IMR-90 (cell line): ENCODE measurements around the gene CD300LF. TPM values are rescaled to one million over a fixed set of nuclear protein-coding genes. Genes with fewer than 3 reads are reported as not detected.

Experiments
- ATAC-seq: fragments of 200-7000 bp; cut with Tn5 transposase; 2 replicates; pipeline ENCODE4 v1.9.1; 2020; ENCODE audit warnings: low read depth, mild to moderate bottlenecking, moderate library complexity
- BruUV-seq: library from RNA; stranded (reverse); fragments of 400-500 nt; replicated peaks from 2 replicates; lab custom pipeline; 2021; lab: Mats Ljungman, UMichigan
- CTCF ChIA-PET: fragments of 300-600 bp; formaldehyde crosslinking; extraction: SDS; loops from one replicate; lab custom pipeline; 2021; ENCODE audit warnings: antibody characterized with exemption; lab: Yijun Ruan, JAX
- POLR2A ChIA-PET: fragments of 300-600 bp; sonication (Branson Sonifier 250); formaldehyde crosslinking; loops from one replicate; lab custom pipeline; 2022; ENCODE audit warnings: antibody characterized with exemption; ENCODE audit not compliant: unreplicated experiment; lab: Charles Lee
- DNase-seq: peaks from one replicate; pipeline ENCODE4 v3.0.0; 2013
- H2AFZ ChIP-seq: replicated peaks from 2 replicates; pipeline ENCODE3; 2013; ENCODE audit warnings: low read length, mild to moderate bottlenecking; ENCODE audit not compliant: poor library complexity
- H2AK5ac ChIP-seq: 2 replicates; pipeline ENCODE4 v1.6.1; 2013; ENCODE audit warnings: low read depth, low read length, inconsistent platforms
- H2AK9ac ChIP-seq: replicated peaks from 2 replicates; pipeline ENCODE3; 2013; ENCODE audit warnings: mild to moderate bottlenecking, low read depth, low read length, moderate library complexity; ENCODE audit not compliant: poor library complexity
- H2BK120ac ChIP-seq: 2 replicates; pipeline ENCODE4 v1.6.1; 2013; ENCODE audit warnings: low read depth, low read length, inconsistent platforms
- H2BK15ac ChIP-seq: 3 replicates; pipeline ENCODE4 v1.6.1; 2013; ENCODE audit warnings: low read depth, low read length, inconsistent platforms
- H2BK20ac ChIP-seq: 2 replicates; pipeline ENCODE4 v1.6.1; 2013; ENCODE audit warnings: low read depth, mild to moderate bottlenecking, inconsistent platforms, low read length, moderate library complexity
- H2BK5ac ChIP-seq: 2 replicates; pipeline ENCODE4 v1.6.1; 2013; ENCODE audit warnings: mild to moderate bottlenecking, low read depth, low read length, inconsistent platforms; ENCODE audit not compliant: poor library complexity, severe bottlenecking
- H3K14ac ChIP-seq: replicated peaks from 2 replicates; pipeline ENCODE4 v1.6.1; 2013; ENCODE audit warnings: low read depth, low read length, inconsistent platforms
- H3K18ac ChIP-seq: 2 replicates; pipeline ENCODE4 v1.6.1; 2013; ENCODE audit warnings: low read depth, low read length, control low read depth
- H3K23ac ChIP-seq: 2 replicates; pipeline ENCODE4 v1.6.1; 2013; ENCODE audit warnings: low read depth, low read length, inconsistent platforms
- H3K27ac ChIP-seq: 2 replicates; pipeline ENCODE4 v1.5.1; 2013; ENCODE audit warnings: mild to moderate bottlenecking, control low read depth, low read length; ENCODE audit not compliant: insufficient read depth
- H3K27me3 ChIP-seq: 2 replicates; pipeline ENCODE4 v1.6.1; 2013; ENCODE audit warnings: low read length; ENCODE audit not compliant: control insufficient read depth, insufficient read depth
- H3K36me3 ChIP-seq: 2 replicates; pipeline ENCODE4 v1.6.1; 2013; ENCODE audit warnings: low read length, mixed read lengths; ENCODE audit not compliant: control insufficient read depth, insufficient read depth
- H3K4ac ChIP-seq: 2 replicates; pipeline ENCODE4 v1.6.1; 2013; ENCODE audit warnings: low read depth, low read length, inconsistent platforms
- H3K4me1 ChIP-seq: 2 replicates; pipeline ENCODE4 v1.6.1; 2013; ENCODE audit warnings: low read length, mixed read lengths; ENCODE audit not compliant: control insufficient read depth, insufficient read depth
- H3K4me2 ChIP-seq: 2 replicates; pipeline ENCODE4 v1.6.1; 2013; ENCODE audit warnings: low read depth, mild to moderate bottlenecking, control low read depth, low read length, moderate library complexity
- H3K4me3 ChIP-seq: 2 replicates; pipeline ENCODE4 v1.5.1; 2013; ENCODE audit warnings: low read depth, mild to moderate bottlenecking, control low read depth, low read length, moderate library complexity; ENCODE audit not compliant: insufficient read depth
- H3K56ac ChIP-seq: 2 replicates; pipeline ENCODE4 v1.6.1; 2013; ENCODE audit warnings: low read length, inconsistent platforms; ENCODE audit not compliant: insufficient read depth; ENCODE audit errors: extremely low read depth
- H3K79me1 ChIP-seq, 2 experiments: 2 replicates each; pipeline ENCODE4 v1.6.1; 2013; ENCODE audit warnings: low read length in 2 of 2, inconsistent platforms in 1 of 2, low read depth in 1 of 2
- H3K9ac ChIP-seq: 2 replicates; pipeline ENCODE4 v1.6.1; 2013; ENCODE audit warnings: low read depth, low read length, control low read depth
- H3K9me1 ChIP-seq: 2 replicates; pipeline ENCODE4 v1.6.1; 2013; ENCODE audit warnings: low read length, inconsistent platforms; ENCODE audit not compliant: insufficient read depth
- H3K9me3 ChIP-seq: 2 replicates; pipeline ENCODE4 v1.6.1; 2013; ENCODE audit warnings: low read length; ENCODE audit not compliant: control insufficient read depth, insufficient read depth
- H4K20me1 ChIP-seq: 2 replicates; pipeline ENCODE4 v1.6.1; 2013; ENCODE audit warnings: low read length, inconsistent platforms; ENCODE audit not compliant: insufficient read depth
- H4K5ac ChIP-seq: 2 replicates; pipeline ENCODE4 v1.6.1; 2013; ENCODE audit warnings: mild to moderate bottlenecking, low read depth, low read length, control low read depth
- H4K8ac ChIP-seq, 2 experiments: 2 replicates each; pipeline ENCODE4 v1.6.1; 2013; ENCODE audit warnings: low read depth in 2 of 2, low read length in 2 of 2, control low read depth in 1 of 2, inconsistent platforms in 1 of 2
- H4K91ac ChIP-seq: 2 replicates; pipeline ENCODE4 v1.6.1; 2013; ENCODE audit warnings: low read depth, low read length, inconsistent platforms; ENCODE audit not compliant: insufficient read depth
- BHLHE40 ChIP-seq: fragments of 150-350 bp; IDR thresholded peaks from 2 replicates; pipeline ENCODE4 v1.6.1; 2016; ENCODE audit warnings: mild to moderate bottlenecking, low read depth, low read length
- CEBPB ChIP-seq: IDR thresholded peaks from 2 replicates; pipeline ENCODE4 v1.6.1; 2012; ENCODE audit warnings: low read depth, low read length, improper control_type of control experiment
- CHD1 ChIP-seq: IDR thresholded peaks from 2 replicates; pipeline ENCODE4 v1.6.1; 2012; ENCODE audit warnings: low read depth, low read length, improper control_type of control experiment
- MXI1 ChIP-seq: IDR thresholded peaks from 2 replicates; pipeline ENCODE4 v1.6.1; 2012; ENCODE audit warnings: low read depth, mild to moderate bottlenecking, low read length, moderate library complexity, borderline replicate concordance
- RAD21 ChIP-seq: IDR thresholded peaks from 2 replicates; pipeline ENCODE4 v1.6.1; 2012; ENCODE audit warnings: low read length, improper control_type of control experiment
- RFX5 ChIP-seq: IDR thresholded peaks from 2 replicates; pipeline ENCODE4 v1.8.0; 2012; ENCODE audit warnings: low read depth, mild to moderate bottlenecking, low read length, moderate library complexity
- SMC3 ChIP-seq: fragments of 150-350 bp; IDR thresholded peaks from 2 replicates; pipeline ENCODE4 v1.6.1; 2016; ENCODE audit warnings: low read depth, mild to moderate bottlenecking, antibody characterized with exemption, low read length, moderate library complexity
- WGBS, 2 experiments: methylation state at CpG; one replicate each; pipeline versions ENCODE4 v1.1.5 to v1.1.7; 2013; ENCODE audit warnings: missing lambda C conversion rate in 2 of 2; ENCODE audit not compliant: insufficient read length in 1 of 2; ENCODE audit errors: extremely low coverage in 2 of 2; 5-methylcytosine and 5-hydroxymethylcytosine counted together
- dilution Hi-C: fragments of 300-500 bp; cut with HindIII; formaldehyde crosslinking; loops from one replicate; pipeline ENCODE4 v1.14.3; 2018; ENCODE audit warnings: low sequenced_read_pairs; ENCODE audit not compliant: unreplicated experiment
- in situ Hi-C: fragments of 300-500 bp; cut with MboI; formaldehyde crosslinking; loops from 3 replicates; pipeline ENCODE4 v1.14.3; 2019; ENCODE audit warnings: low sequenced_read_pairs, inconsistent platforms, mixed read lengths
- intact Hi-C: fragments of 100-400 bp; cut with micrococcal nuclease; formaldehyde crosslinking; loops from 2 replicates; pipeline ENCODE4 v1.10.0; 2022
- polyA plus RNA-seq, 3 experiments: library from polyadenylated mRNA; depleted of rRNA; stranded (reverse); fragments of >200 nt; gene quantifications; 2 replicates each; pipeline ENCODE4 v1.2.3, GENCODE V29; 2012; ENCODE audit warnings: low replicate concordance in 1 of 3
- total RNA-seq: library from RNA; depleted of rRNA; stranded (reverse); fragments of >200 nt; gene quantifications from 2 replicates; pipeline ENCODE4 v1.2.3, GENCODE V29; 2012
- TF ChIP-seq, protein P1 (sequence below): conservative IDR thresholded peaks from 2 replicates; pipeline ENCODE4 v1.5.1; 2012; ENCODE audit warnings: mild to moderate bottlenecking, low read depth, low read length, improper control_type of control experiment

The CD300LF gene
- total and polyA plus RNA-seq, 2 of the 4 experiments (the other 2 are of a cell fraction): not detected

DNA sequence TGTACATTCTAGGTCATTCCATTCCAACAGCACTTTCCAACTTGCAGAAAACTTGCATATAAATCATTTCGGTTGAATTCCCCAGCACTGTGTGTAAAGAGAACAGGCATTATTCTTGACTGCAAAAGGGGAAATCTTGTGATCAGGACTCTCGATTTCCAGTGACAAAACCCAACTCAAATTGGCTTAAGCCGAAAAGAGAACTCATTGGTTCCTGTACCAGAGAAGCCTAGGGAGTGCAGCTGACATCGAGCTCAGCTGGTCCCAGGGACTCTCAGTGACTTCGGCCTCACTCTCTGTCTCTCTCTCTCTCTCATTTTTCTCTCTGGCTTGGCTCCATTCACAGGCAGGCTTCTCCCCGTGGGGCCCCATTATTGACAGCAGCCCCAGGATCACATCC, 30.7 kb downstream of the CD300LF start:
- BruUV-seq: no TSS peak
- H2AK9ac ChIP-seq: no peak overlapping the region
- no peaks in the 10 kb centered on the region for H3K36me3 ChIP-seq
- no peak overlapping the region for H3K18ac ChIP-seq
- intact Hi-C loops: no loop called here
- no peak overlapping the region for H2BK15ac ChIP-seq
- no peak overlapping the region for H4K8ac ChIP-seq
- no peaks in the 10 kb centered on the region for H3K27me3 ChIP-seq
- 20% methylated on average over 1 of the region's 6 CpGs; no CpG with 5 or more reads in 1 of the 2 experiments for WGBS, 2 experiments
- H2BK20ac ChIP-seq: no peak overlapping the region
- no peak overlapping the region for H2BK120ac ChIP-seq
- no peaks in the 10 kb centered on the region for H3K4me1 ChIP-seq
- H3K56ac ChIP-seq: no peak overlapping the region
- ChIA-PET POLR2A (no interaction called here), CTCF (no interaction called here)
- no peak overlapping the region for H2AK5ac ChIP-seq
- no peak for TF ChIP-seq SMC3
- TF ChIP-seq, protein P1, sequence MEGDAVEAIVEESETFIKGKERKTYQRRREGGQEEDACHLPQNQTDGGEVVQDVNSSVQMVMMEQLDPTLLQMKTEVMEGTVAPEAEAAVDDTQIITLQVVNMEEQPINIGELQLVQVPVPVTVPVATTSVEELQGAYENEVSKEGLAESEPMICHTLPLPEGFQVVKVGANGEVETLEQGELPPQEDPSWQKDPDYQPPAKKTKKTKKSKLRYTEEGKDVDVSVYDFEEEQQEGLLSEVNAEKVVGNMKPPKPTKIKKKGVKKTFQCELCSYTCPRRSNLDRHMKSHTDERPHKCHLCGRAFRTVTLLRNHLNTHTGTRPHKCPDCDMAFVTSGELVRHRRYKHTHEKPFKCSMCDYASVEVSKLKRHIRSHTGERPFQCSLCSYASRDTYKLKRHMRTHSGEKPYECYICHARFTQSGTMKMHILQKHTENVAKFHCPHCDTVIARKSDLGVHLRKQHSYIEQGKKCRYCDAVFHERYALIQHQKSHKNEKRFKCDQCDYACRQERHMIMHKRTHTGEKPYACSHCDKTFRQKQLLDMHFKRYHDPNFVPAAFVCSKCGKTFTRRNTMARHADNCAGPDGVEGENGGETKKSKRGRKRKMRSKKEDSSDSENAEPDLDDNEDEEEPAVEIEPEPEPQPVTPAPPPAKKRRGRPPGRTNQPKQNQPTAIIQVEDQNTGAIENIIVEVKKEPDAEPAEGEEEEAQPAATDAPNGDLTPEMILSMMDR: no peak
- TF ChIP-seq MXI1: no peak
- no peak for TF ChIP-seq RAD21
- no peak for TF ChIP-seq CHD1
- no peak for TF ChIP-seq BHLHE40
- TF ChIP-seq RFX5: no peak
- no peak for TF ChIP-seq CEBPB
- no peak overlapping the region for H3K27ac ChIP-seq
- H3K9me3 ChIP-seq: no peaks in the 10 kb centered on the region
- in situ Hi-C loops: no loop called here
- no peak overlapping the region for H3K14ac ChIP-seq
- H2AFZ ChIP-seq: no peak overlapping the region
- H3K4me2 ChIP-seq: no peak overlapping the region
- dilution Hi-C loops: no loop called here
- no peaks in the 10 kb centered on the region for H3K79me1 ChIP-seq
- no peak overlapping the region for H3K4me3 ChIP-seq
- no peak overlapping the region for H3K4ac ChIP-seq
- H4K20me1 ChIP-seq: no peaks in the 10 kb centered on the region
- H4K91ac ChIP-seq: no peak overlapping the region
- no peak overlapping the region for H2BK5ac ChIP-seq
- no peak overlapping the region for H3K23ac ChIP-seq
- H3K9me1 ChIP-seq: no peaks in the 10 kb centered on the region
- DNase-seq (no peak), ATAC-seq (no peak)
- H4K5ac ChIP-seq: no peak overlapping the region
- H3K9ac ChIP-seq: no peak overlapping the region
